Keratinocyte (primary cell): ENCODE results near the gene CACNB4. TPM values are rescaled to one million over a fixed set of nuclear protein-coding genes. Genes with fewer than 3 reads are reported as not detected.

Experiments used
- DNase-seq: peaks from one replicate; pipeline ENCODE4 v3.0.0-alpha.2; 2011; ENCODE audit warnings: low read depth, missing footprints, low spot score
- FAIRE-seq: peaks from 2 replicates; lab custom pipeline; 2011; peaks lifted over from hg19 to GRCh38; lab: Jason Lieb, UNC
- H2AFZ ChIP-seq: 2 replicates; pipeline ENCODE4 v1.6.0; 2012; ENCODE audit warnings: low read length, control low read depth, inconsistent platforms; ENCODE audit not compliant: control insufficient read depth
- H3K27ac ChIP-seq: 2 replicates; pipeline ENCODE4 v1.5.1; 2011; ENCODE audit warnings: low read length; ENCODE audit not compliant: control insufficient read depth, insufficient read depth
- H3K27me3 ChIP-seq: 3 replicates; pipeline ENCODE4 v1.6.0; 2011; ENCODE audit warnings: low read length; ENCODE audit not compliant: control insufficient read depth, insufficient read depth; ENCODE audit errors: extremely low read depth
- H3K36me3 ChIP-seq, 2 experiments: 2 replicates in 1 of 2; 3 replicates in 1 of 2; pipeline ENCODE4 v1.5.1; 2011; ENCODE audit warnings: low read length in 2 of 2, mild to moderate bottlenecking in 1 of 2; ENCODE audit not compliant: control insufficient read depth in 2 of 2, insufficient read depth in 2 of 2; ENCODE audit errors: extremely low read depth in 1 of 2
- H3K4me1 ChIP-seq: 3 replicates; pipeline ENCODE4 v1.5.1; 2011; ENCODE audit warnings: low read length; ENCODE audit not compliant: control insufficient read depth, insufficient read depth; ENCODE audit errors: extremely low read depth
- H3K4me2 ChIP-seq: 3 replicates; pipeline ENCODE4 v1.6.0; 2011; ENCODE audit warnings: low read depth, low read length; ENCODE audit not compliant: control insufficient read depth, insufficient read depth; ENCODE audit errors: extremely low read depth
- H3K4me3 ChIP-seq, 3 experiments: fragments of 200-600 bp in 1 of 3; sonication (generic) in 1 of 3; 2 replicates in 2 of 3; 3 replicates in 1 of 3; pipeline ENCODE4 v1.5.1; 2011 to 2016; ENCODE audit warnings: low read length in 3 of 3, mild to moderate bottlenecking in 3 of 3, control low read depth in 2 of 3, inconsistent platforms in 1 of 3, low read depth in 1 of 3, mixed read lengths in 1 of 3, mixed run types in 1 of 3, moderate library complexity in 1 of 3; ENCODE audit not compliant: control insufficient read depth in 2 of 3, insufficient read depth in 2 of 3; ENCODE audit errors: extremely low read depth in 1 of 3
- H3K79me2 ChIP-seq: 2 replicates; pipeline ENCODE4 v1.6.0; 2012; ENCODE audit warnings: low read length; ENCODE audit not compliant: control insufficient read depth, insufficient read depth
- H3K9ac ChIP-seq: 3 replicates; pipeline ENCODE4 v1.6.0; 2011; ENCODE audit warnings: low read length; ENCODE audit not compliant: control insufficient read depth, insufficient read depth; ENCODE audit errors: extremely low read depth
- H3K9me1 ChIP-seq: 3 replicates; pipeline ENCODE4 v1.6.0; 2011; ENCODE audit warnings: low read length; ENCODE audit not compliant: control insufficient read depth, insufficient read depth; ENCODE audit errors: extremely low read depth
- H3K9me3 ChIP-seq: 2 replicates; pipeline ENCODE4 v1.5.1; 2012; ENCODE audit warnings: low read depth, low read length; ENCODE audit not compliant: control insufficient read depth
- H4K20me1 ChIP-seq: 3 replicates; pipeline ENCODE4 v1.6.0; 2011; ENCODE audit warnings: low read length; ENCODE audit not compliant: control insufficient read depth, insufficient read depth; ENCODE audit errors: extremely low read depth
- CTCF ChIP-seq, 3 experiments: IDR thresholded peaks in 1 of 3; conservative IDR thresholded peaks in 1 of 3; optimal IDR thresholded peaks in 1 of 3; 2 replicates in 2 of 3; 3 replicates in 1 of 3; pipeline versions ENCODE3 to v1.5.1; 2011; ENCODE audit warnings: low read length in 3 of 3, mild to moderate bottlenecking in 3 of 3, moderate library complexity in 2 of 3, control low read depth in 1 of 3, inconsistent platforms in 1 of 3; ENCODE audit not compliant: insufficient read depth in 2 of 3; ENCODE audit errors: extremely low read depth in 1 of 3
- EZH2 ChIP-seq: IDR thresholded peaks from one replicate; pipeline ENCODE4 v1.6.1; 2012; ENCODE audit warnings: inconsistent platforms, mild to moderate bottlenecking, low read length, moderate library complexity
- dilution Hi-C: fragments of 300-500 bp; cut with MboI; formaldehyde crosslinking; loops from one replicate; pipeline ENCODE4 v1.7.0; 2020; ENCODE audit warnings: low sequenced_read_pairs; ENCODE audit not compliant: extremely low pct_ligation_motif_present
- polyA plus RNA-seq, 5 experiments: library from polyadenylated mRNA; depleted of rRNA in 3 of 5; stranded (reverse) in 3 of 5; stranded (forward) in 1 of 5; unstranded in 1 of 5; fragments of >200 nt; gene quantifications; 1 replicate in 1 of 5; 2 replicates in 3 of 5; 3 replicates in 1 of 5; pipeline versions ENCODE4 v1.2.1 to v1.2.3, GENCODE V29; 2011 to 2012; ENCODE audit warnings: missing spikeins in 2 of 5, low read depth in 1 of 5, low replicate concordance in 1 of 5

Gene CACNB4
- polyA plus RNA-seq, 1 donor (not counting 4 experiments of a cell fraction or from before 2014, with no cell fraction given) = 0.30 TPM

GRCh38 chr2:152034257-152034801 is 64.5 kb downstream of the CACNB4 start:
- H3K9ac ChIP-seq = no peak overlapping the region
- no peak overlapping the region for H3K4me3 ChIP-seq
- TF ChIP-seq CTCF (optimal IDR thresholded peaks at IDR 0.05 in 1 of 3, IDR thresholded peaks at IDR 0.05 in 1 of 3, conservative IDR thresholded peaks at IDR 0.05 in 1 of 3; ENCODE audit: extremely low read depth in 1 of 3, insufficient read depth in 2 of 3, low read length in 3 of 3) = no peak
- TF ChIP-seq EZH2 = no peak
- DNase-seq = no peak
- no peaks in the 10 kb centered on the region for H3K36me3 ChIP-seq
- no peaks in the 10 kb centered on the region for H4K20me1 ChIP-seq
- no peak for FAIRE-seq
- H3K9me1 ChIP-seq = no peaks in the 10 kb centered on the region
- H3K79me2 ChIP-seq = no peaks in the 10 kb centered on the region
- H2AFZ ChIP-seq = no peak overlapping the region
- no peak overlapping the region for H3K4me2 ChIP-seq
- H3K4me1 ChIP-seq = no peaks in the 10 kb centered on the region
- dilution Hi-C loops = no loop called here
- peaks cover 9% of the 10 kb centered on the region for H3K27me3 ChIP-seq
- no peak overlapping the region for H3K27ac ChIP-seq
- no peaks in the 10 kb centered on the region for H3K9me3 ChIP-seq

- Histone ChIP-seq H3K79me2 (no peaks in the 10 kb centered on the region), H3K4me1 (no peaks in the 10 kb centered on the region), H3K4me3 (no peak overlapping the region), H3K9ac (no peak overlapping the region), H3K27me3 (peaks cover 9% of the 10 kb centered on the region), H3K4me2 (no peak overlapping the region), H3K27ac (no peak overlapping the region), H2AFZ (no peak overlapping the region), H3K9me3 (no peaks in the 10 kb centered on the region), H3K9me1 (no peaks in the 10 kb centered on the region), H3K36me3 (no peaks in the 10 kb centered on the region), H4K20me1 (no peaks in the 10 kb centered on the region)
- dilution Hi-C loops = no loop called here
- DNase-seq = no peak
- no peak for FAIRE-seq
- TF ChIP-seq EZH2 (no peak), CTCF (optimal IDR thresholded peaks at IDR 0.05 in 1 of 3, IDR thresholded peaks at IDR 0.05 in 1 of 3, conservative IDR thresholded peaks at IDR 0.05 in 1 of 3; ENCODE audit: extremely low read depth in 1 of 3, insufficient read depth in 2 of 3, low read length in 3 of 3) (no peak)
Observed at GRCh38 chr2:152033011-152033925, 65.6 kb downstream of the CACNB4 start.
